ENCODE data around the gene RGL1. TPM values are rescaled to one million over a fixed set of nuclear protein-coding genes. Genes with fewer than 3 reads are reported as not detected.

RGL1 gene
- total RNA-seq, 1 donor from 2014 or later: 1.7 TPM

DNA sequence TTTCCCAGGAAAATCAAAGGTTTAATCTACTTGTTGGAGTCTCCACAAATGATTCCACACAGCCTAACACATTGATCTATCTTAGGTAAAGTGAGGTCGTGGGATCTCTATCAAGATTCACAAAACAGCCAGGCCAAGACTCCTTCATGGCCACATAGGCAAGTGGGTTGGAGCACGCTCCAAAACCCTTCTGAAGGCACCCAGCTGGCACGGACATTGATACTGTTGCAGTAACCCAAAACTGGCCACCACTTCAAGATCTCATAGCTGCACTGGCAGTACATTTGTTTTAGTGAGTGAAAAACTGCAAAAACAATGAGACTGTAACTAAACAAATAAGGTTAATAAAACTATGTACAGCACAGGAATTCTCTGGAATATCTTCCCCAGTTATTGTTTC, 170.7 kb downstream of the RGL1 start:
- Mint-ChIP-seq H3K27me3 (peaks cover 8% of the 10 kb centered on the region), H3K36me3 (ENCODE audit: low read depth) (no peaks in the 10 kb centered on the region), H3K4me3 (no peak overlapping the region), H3K9me3 (no peaks in the 10 kb centered on the region), H3K27ac (no peak overlapping the region), H3K4me1 (no peaks in the 10 kb centered on the region)
- intact Hi-C loops (cut with micrococcal nuclease): no loop called here
- peak; percentile 24 for DNase-seq

DNA sequence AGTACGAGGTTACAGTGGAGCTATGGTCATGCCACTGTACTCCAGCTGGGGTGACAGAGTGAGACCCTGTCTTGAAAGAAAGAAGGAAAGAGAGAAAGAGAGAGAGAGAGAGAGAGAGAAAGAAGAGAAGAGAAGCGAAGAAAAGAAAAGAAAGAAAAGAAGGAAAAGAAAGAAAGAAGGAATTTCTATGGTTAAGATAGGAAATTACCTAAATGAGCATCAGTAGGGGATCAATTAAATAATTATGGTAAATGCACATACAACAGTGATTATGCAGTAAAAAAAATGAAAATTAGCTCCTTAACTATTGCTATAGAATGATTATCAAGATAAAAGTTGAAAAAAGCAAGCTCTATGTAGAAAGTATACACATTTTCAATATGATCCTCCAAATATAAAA, 172.8 kb downstream of the RGL1 start:
- Mint-ChIP-seq H3K27me3 (peaks cover 2% of the 10 kb centered on the region), H3K27ac (no peak overlapping the region), H3K9me3 (no peaks in the 10 kb centered on the region), H3K36me3 (ENCODE audit: low read depth) (no peaks in the 10 kb centered on the region), H3K4me3 (no peak overlapping the region), H3K4me1 (peaks cover 3% of the 10 kb centered on the region)
- DNase-seq: no peak
- intact Hi-C loops (cut with micrococcal nuclease): no loop called here

Other genes with a start within 250 kb of the RGL1 start
- gene NCF2, start 214.7 kb upstream of the RGL1 start, total RNA-seq: 5.3 and 6.2 TPM in 2 replicates
- 144 and 149 TPM in 2 replicates for gene ARPC5, start 169.3 kb upstream of the RGL1 start, total RNA-seq
- not detected in 2 replicates for gene APOBEC4, start 151.8 kb upstream of the RGL1 start, total RNA-seq
- 1.3 and 1.7 TPM in 2 replicates for gene COLGALT2, start 232.6 kb downstream of the RGL1 start, total RNA-seq
- 44.9 and 48.3 TPM in 2 replicates for gene TSEN15, start 246.6 kb downstream of the RGL1 start, total RNA-seq